OCI-LY1 (cell line): ENCODE measurements around the gene ULBP2.

Experiments used
- CTCF ChIP-seq: fragments of 200-600 bp; sonication (generic), shearing (Covaris generic); IDR thresholded peaks from 2 replicates; pipeline ENCODE4 v1.5.1; 2017; ENCODE audit warnings: mild to moderate bottlenecking, antibody characterized with exemption, low read length, moderate library complexity, mixed read lengths
- EZH2 ChIP-seq: fragments of 200-600 bp; sonication (generic), shearing (Covaris generic); IDR thresholded peaks from 2 replicates; pipeline ENCODE4 v1.8.0; 2017; ENCODE audit warnings: borderline replicate concordance, mixed run types, mild to moderate bottlenecking, antibody characterized with exemption, low read length, moderate library complexity, mixed read lengths

DNA sequence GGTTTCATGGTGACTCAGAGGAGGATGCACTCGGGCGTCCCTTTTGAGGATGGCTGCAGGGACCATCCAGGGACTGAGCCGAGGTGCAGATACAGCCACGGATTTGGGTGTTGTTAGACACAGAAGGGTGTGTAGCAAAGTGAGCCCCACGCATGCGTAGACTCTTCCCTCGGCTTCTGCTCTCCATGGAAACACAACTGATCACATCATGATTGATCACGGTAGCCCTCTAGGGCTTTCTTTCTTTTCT, 21.3 kb downstream of the ULBP2 start:
- TF ChIP-seq CTCF (no peak), EZH2 (no peak)
